CD8-positive, alpha-beta memory T cell (primary cell): ENCODE results near the gene CD68. TPM values are rescaled to one million over a fixed set of nuclear protein-coding genes. Genes with fewer than 3 reads are reported as not detected.
A peak's percentile ranks its signal among the peaks of the same experiment; 100 is the strongest.

Experiments
- CTCF ChIA-PET: fragments of 350-600 bp; sonication (Branson Sonifier 250); formaldehyde crosslinking; loops from one replicate; lab custom pipeline; 2021; ENCODE audit warnings: antibody characterized with exemption; lab: Charles Lee
- POLR2A ChIA-PET: fragments of 350-600 bp; sonication (Branson Sonifier 250); formaldehyde crosslinking; loops from one replicate; lab custom pipeline; 2021; ENCODE audit warnings: antibody characterized with exemption; lab: Charles Lee
- DNase-seq, 5 donors: peaks; one replicate each; pipeline versions ENCODE4 v3.0.0 to v3.0.0-alpha.2; 2020 to 2022; ENCODE audit warnings: mixed read lengths in 1 of 5
- H3K27ac ChIP-seq: one replicate; pipeline ENCODE4 v1.7.0; 2013; ENCODE audit warnings: low read depth, mild to moderate bottlenecking, low read length, moderate library complexity
- H3K27me3 ChIP-seq: 2 replicates; pipeline ENCODE4 v1.7.0; 2013; ENCODE audit warnings: low read length, mild to moderate bottlenecking; ENCODE audit not compliant: insufficient read depth, poor library complexity, severe bottlenecking
- H3K36me3 ChIP-seq: 2 replicates; pipeline ENCODE4 v1.7.0; 2013; ENCODE audit warnings: mild to moderate bottlenecking, low read length, moderate library complexity; ENCODE audit not compliant: insufficient read depth
- H3K4me1 ChIP-seq: 2 replicates; pipeline ENCODE4 v1.7.0; 2013; ENCODE audit warnings: mild to moderate bottlenecking, low read length, moderate library complexity; ENCODE audit not compliant: insufficient read depth
- H3K4me3 ChIP-seq: 2 replicates; pipeline ENCODE4 v1.7.0; 2013; ENCODE audit warnings: mild to moderate bottlenecking, low read length
- H3K9me3 ChIP-seq: 2 replicates; pipeline ENCODE4 v1.7.0; 2013; ENCODE audit warnings: mild to moderate bottlenecking, low read length
- H3K27ac Mint-ChIP-seq, 8 donors: one replicate each; pipeline ENCODE4 v1.8.0; 2020 to 2021; ENCODE audit warnings: mixed read lengths in 8 of 8, mild to moderate bottlenecking in 6 of 8, inconsistent platforms in 3 of 8, moderate library complexity in 3 of 8
- H3K27me3 Mint-ChIP-seq, 2 donors: one replicate each; pipeline ENCODE4 v1.8.0; 2020 to 2021; ENCODE audit warnings: mixed read lengths in 2 of 2, mild to moderate bottlenecking in 1 of 2, moderate library complexity in 1 of 2
- H3K36me3 Mint-ChIP-seq, 3 donors: one replicate each; pipeline ENCODE4 v1.8.0; 2020 to 2021; ENCODE audit warnings: mixed read lengths in 3 of 3, inconsistent platforms in 1 of 3, mild to moderate bottlenecking in 1 of 3
- H3K4me1 Mint-ChIP-seq, 3 donors: one replicate each; pipeline ENCODE4 v1.8.0; 2020 to 2021; ENCODE audit warnings: mixed read lengths in 3 of 3, inconsistent platforms in 1 of 3, mild to moderate bottlenecking in 1 of 3
- H3K4me3 Mint-ChIP-seq, 7 donors: one replicate each; pipeline ENCODE4 v1.8.0; 2020 to 2021; ENCODE audit warnings: mixed read lengths in 7 of 7, mild to moderate bottlenecking in 6 of 7, moderate library complexity in 4 of 7, inconsistent platforms in 2 of 7
- H3K9me3 Mint-ChIP-seq, 5 donors: one replicate each; pipeline ENCODE4 v1.8.0; 2020 to 2022; ENCODE audit warnings: mixed read lengths in 5 of 5, mild to moderate bottlenecking in 3 of 5, moderate library complexity in 2 of 5, inconsistent platforms in 1 of 5
- polyA plus RNA-seq: library from polyadenylated mRNA; unstranded; fragments of 300-500 nt; fragmentation: Illumina TruSeq; gene quantifications from one replicate; pipeline ENCODE4 v1.2.3, GENCODE V29; 2021
- total RNA-seq, 2 experiments: library from RNA; stranded (reverse); gene quantifications; one replicate each; pipeline ENCODE4 v1.2.3, GENCODE V29; 2021

The CD68 gene
- total and polyA plus RNA-seq, 3 experiments from 2014 or later, result 1.2 to 12.7 (median 11.1) TPM

DNA sequence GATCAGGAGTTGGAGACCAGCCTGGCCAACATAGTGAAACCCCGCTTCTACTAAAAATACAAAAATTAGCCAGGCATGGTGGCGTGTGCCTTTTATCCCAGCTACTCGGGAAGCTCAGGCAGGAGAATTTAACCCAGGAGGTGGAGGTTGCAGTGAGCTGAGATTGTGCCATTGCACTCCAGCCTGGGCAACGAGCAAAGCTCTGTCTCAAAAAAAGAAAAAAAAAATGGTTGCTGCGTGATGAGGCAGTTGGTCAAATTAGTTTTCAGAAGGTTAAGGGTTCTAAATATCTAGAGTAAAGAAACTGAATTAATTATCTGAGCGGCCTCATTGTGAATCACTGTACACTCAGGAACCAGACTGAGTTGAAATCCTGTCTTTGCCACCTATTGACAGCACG, 3.5 kb upstream of the CD68 start:
- peaks cover 0 to 11% of the 10 kb centered on the region in 2 donors for H3K27me3 Mint-ChIP-seq
- Histone ChIP-seq H3K36me3 (peaks cover 61% of the 10 kb centered on the region), H3K27ac (no peak overlapping the region), H3K27me3 (no peaks in the 10 kb centered on the region), H3K4me3 (no peak overlapping the region), H3K9me3 (no peaks in the 10 kb centered on the region), H3K4me1 (peaks cover 50% of the 10 kb centered on the region)
- H3K36me3 Mint-ChIP-seq, result peaks cover 17 to 77% (median 19%) of the 10 kb centered on the region in 3 donors
- POLR2A ChIA-PET, result interaction anchor here (0.7 to 4.1 kb wide), 4 partner anchors 8 to 110 kb away, joined by 3 to 52 read pairs (median 6); partner anchors contain the start of genes FXR2, MPDU1 and SAT2
- H3K27ac Mint-ChIP-seq, result peak overlapping the region; percentile 39 to 99 (median 84)
- H3K4me3 Mint-ChIP-seq, result peak overlapping the region in 4 of 7 donors; percentile 75 to 98 (median 96)
- H3K9me3 Mint-ChIP-seq, result peaks cover 0 to 4% (median 2%) of the 10 kb centered on the region in 5 donors
- CTCF ChIA-PET, result interaction anchor here (1.2 to 2.9 kb wide), 4 partner anchors 15 to 139 kb away, joined by 5 to 6 read pairs (median 6); partner anchors contain the start of genes SENP3 and TP53
- no peak for DNase-seq
- peaks cover 67 to 87% (median 77%) of the 10 kb centered on the region in 3 donors for H3K4me1 Mint-ChIP-seq

DNA sequence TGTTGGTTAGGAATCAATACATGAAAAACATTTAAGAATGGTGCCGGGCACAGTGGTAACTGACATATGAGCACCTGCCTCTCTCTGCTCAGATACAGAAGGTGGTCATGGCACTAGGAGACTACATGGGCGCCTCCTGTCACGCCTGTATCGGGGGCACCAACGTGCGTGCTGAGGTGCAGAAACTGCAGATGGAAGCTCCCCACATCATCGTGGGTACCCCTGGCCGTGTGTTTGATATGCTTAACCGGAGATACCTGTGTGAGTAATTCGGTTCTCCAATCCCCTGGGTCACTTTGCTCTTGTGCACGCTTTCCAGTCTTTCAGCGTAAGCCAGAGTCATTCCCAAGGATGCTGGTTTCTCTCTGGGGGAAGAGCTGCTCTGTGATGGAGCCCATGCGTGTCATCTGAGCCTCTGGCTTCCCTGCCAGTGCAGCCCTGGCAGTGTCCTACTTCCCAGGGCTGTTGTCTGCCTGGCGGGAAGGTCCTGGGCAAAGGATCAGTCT, 3.0 kb upstream of the CD68 start:
- Mint-ChIP-seq H3K27me3 (peaks cover 0 to 11% of the 10 kb centered on the region in 2 donors), H3K4me3 (peak overlapping the region in 3 of 7 donors; percentile 31 to 97 (median 52)), H3K9me3 (peaks cover 0 to 4% (median 2%) of the 10 kb centered on the region in 5 donors), H3K36me3 (peaks cover 17 to 73% (median 19%) of the 10 kb centered on the region in 3 donors), H3K27ac (peak overlapping the region; percentile 39 to 99 (median 80)), H3K4me1 (peaks cover 69 to 88% (median 73%) of the 10 kb centered on the region in 3 donors)
- CTCF ChIA-PET, result interaction anchor here (1.2 to 2.0 kb wide), 4 partner anchors 13 to 140 kb away, joined by 5 to 6 read pairs (median 6); partner anchors contain the start of genes SENP3, SOX15 and TP53
- Histone ChIP-seq H3K4me3 (no peak overlapping the region), H3K27ac (no peak overlapping the region), H3K4me1 (peaks cover 50% of the 10 kb centered on the region), H3K9me3 (no peaks in the 10 kb centered on the region), H3K36me3 (peaks cover 57% of the 10 kb centered on the region), H3K27me3 (no peaks in the 10 kb centered on the region)
- DNase-seq, result no peak
- POLR2A ChIA-PET, result interaction anchor here (1.0 to 4.1 kb wide), 2 partner anchors 8 to 51 kb away, joined by 3 to 52 read pairs; partner anchors contain the start of genes MPDU1 and SAT2

GRCh38 chr17:7577327-7578199, 1.9 kb upstream of the CD68 start:
- Mint-ChIP-seq H3K27me3 (peaks cover 0 to 11% of the 10 kb centered on the region in 2 donors), H3K9me3 (peaks cover 0 to 4% (median 2%) of the 10 kb centered on the region in 5 donors), H3K36me3 (peaks cover 17 to 69% (median 19%) of the 10 kb centered on the region in 3 donors), H3K27ac (peak overlapping the region; percentile 39 to 96 (median 82)), H3K4me1 (peaks cover 68 to 87% (median 71%) of the 10 kb centered on the region in 3 donors), H3K4me3 (peak overlapping the region in 1 of 7 donors; percentile 97)
- Histone ChIP-seq H3K36me3 (peaks cover 57% of the 10 kb centered on the region), H3K27me3 (no peaks in the 10 kb centered on the region), H3K9me3 (no peaks in the 10 kb centered on the region), H3K27ac (no peak overlapping the region), H3K4me3 (no peak overlapping the region), H3K4me1 (peaks cover 48% of the 10 kb centered on the region)
- DNase-seq, result no peak
- POLR2A ChIA-PET, result interaction anchor here (0.6 kb wide), 1 partner anchor 620 kb away, joined by 3 read pairs; no protein-coding TSS in a partner anchor
- CTCF ChIA-PET, result interaction anchor here (1.5 kb wide), 1 partner anchor 12 kb away, joined by 6 read pairs; the partner anchor contains the start of gene SOX15

GRCh38 chr17:7579834-7580603, 581 bp downstream of the CD68 start:
- ChIA-PET CTCF (interaction anchor here (0.7 to 2.0 kb wide), 4 partner anchors 9 to 227 kb away, joined by 3 to 6 read pairs (median 4); no protein-coding TSS in a partner anchor), POLR2A (interaction anchor here (1.2 to 2.0 kb wide), 4 partner anchors 9 to 106 kb away, joined by 3 to 7 read pairs (median 5); partner anchors contain the start of genes FXR2 and SENP3)
- H3K9me3 ChIP-seq, result no peaks in the 10 kb centered on the region
- H3K27me3 ChIP-seq, result no peaks in the 10 kb centered on the region
- H3K36me3 Mint-ChIP-seq, result peaks cover 11 to 55% (median 12%) of the 10 kb centered on the region in 3 donors
- peaks cover 0 to 4% of the 10 kb centered on the region in 2 donors for H3K27me3 Mint-ChIP-seq
- peaks cover 70 to 88% (median 78%) of the 10 kb centered on the region in 3 donors for H3K4me1 Mint-ChIP-seq
- DNase-seq, result no peak
- H3K27ac Mint-ChIP-seq, result peak overlapping the region; percentile 80 to 96 (median 88)
- H3K4me3 ChIP-seq, result peak overlapping the region; percentile 13
- H3K27ac ChIP-seq, result peak overlapping the region; percentile 53
- H3K36me3 ChIP-seq, result peaks cover 40% of the 10 kb centered on the region
- H3K4me3 Mint-ChIP-seq, result peak overlapping the region in 4 of 7 donors; percentile 27 to 85 (median 58)
- peaks cover 54% of the 10 kb centered on the region for H3K4me1 ChIP-seq
- no peaks in the 10 kb centered on the region for H3K9me3 Mint-ChIP-seq

GRCh38 chr17:7580604-7581575, 1.5 kb downstream of the CD68 start:
- H3K27me3 Mint-ChIP-seq, result peaks cover 0 to 4% of the 10 kb centered on the region in 2 donors
- ChIA-PET CTCF (interaction anchor here (0.8 to 2.0 kb wide), 3 partner anchors 8 to 228 kb away, joined by 3 to 6 read pairs (median 4); no protein-coding TSS in a partner anchor), POLR2A (interaction anchor here (1.2 to 2.0 kb wide), 4 partner anchors 10 to 105 kb away, joined by 3 to 7 read pairs (median 5); partner anchors contain the start of genes FXR2 and SENP3)
- Histone ChIP-seq H3K9me3 (no peaks in the 10 kb centered on the region), H3K27me3 (no peaks in the 10 kb centered on the region), H3K27ac (peak overlapping the region; percentile 53), H3K4me1 (peaks cover 48% of the 10 kb centered on the region), H3K36me3 (peaks cover 31% of the 10 kb centered on the region), H3K4me3 (no peak overlapping the region)
- H3K4me1 Mint-ChIP-seq, result peaks cover 66 to 85% (median 76%) of the 10 kb centered on the region in 3 donors
- peak overlapping the region in 5 of 7 donors; percentile 8 to 61 (median 38) for H3K4me3 Mint-ChIP-seq
- peaks cover 9 to 47% (median 10%) of the 10 kb centered on the region in 3 donors for H3K36me3 Mint-ChIP-seq
- peak overlapping the region in 7 of 8 donors; percentile 21 to 96 (median 79) for H3K27ac Mint-ChIP-seq
- no peak for DNase-seq
- H3K9me3 Mint-ChIP-seq, result no peaks in the 10 kb centered on the region
